CD4-positive, alpha-beta T cell (primary cell): ENCODE measurements around the gene ZNF385C. TPM values are rescaled to one million over a fixed set of nuclear protein-coding genes. Genes with fewer than 3 reads are reported as not detected.

Experiments
- ATAC-seq: fragments of 200-7000 bp; cut with Tn5 transposase; one replicate; pipeline ENCODE4 v1.10.0; 2022; ENCODE audit warnings: mild to moderate bottlenecking; ENCODE audit not compliant: poor library complexity
- CTCF ChIA-PET: fragments of 350-600 bp; sonication (Branson Sonifier 250); formaldehyde crosslinking; loops from one replicate; lab custom pipeline; 2021; ENCODE audit warnings: antibody characterized with exemption, inconsistent platforms; lab: Charles Lee
- POLR2A ChIA-PET: fragments of 350-600 bp; sonication (Branson Sonifier 250); formaldehyde crosslinking; loops from one replicate; lab custom pipeline; 2021; ENCODE audit warnings: antibody characterized with exemption, inconsistent platforms; lab: Charles Lee
- DNase-seq, 14 experiments: peaks; one replicate each; pipeline ENCODE4 v3.0.0-alpha.2; 2013 to 2020; ENCODE audit warnings: mixed read lengths in 2 of 14
- H3K27ac ChIP-seq, 2 donors: one replicate each; pipeline versions ENCODE4 v1.5.1 to v1.7.0; 2013; ENCODE audit warnings: low read length in 2 of 2, low read depth in 1 of 2, mild to moderate bottlenecking in 1 of 2
- H3K27me3 ChIP-seq, 2 experiments: 1 replicate in 1 of 2; 2 replicates in 1 of 2; pipeline versions ENCODE4 v1.6.1 to v1.7.0; 2013; ENCODE audit warnings: low read length in 2 of 2, control low read depth in 1 of 2, mild to moderate bottlenecking in 1 of 2, moderate library complexity in 1 of 2; ENCODE audit not compliant: insufficient read depth in 2 of 2, control insufficient read depth in 1 of 2
- H3K36me3 ChIP-seq: one replicate; pipeline ENCODE4 v1.6.1; 2013; ENCODE audit warnings: low read length, control low read depth; ENCODE audit not compliant: insufficient read depth
- H3K4me1 ChIP-seq: one replicate; pipeline ENCODE4 v1.6.1; 2013; ENCODE audit warnings: low read length, control low read depth; ENCODE audit not compliant: insufficient read depth
- H3K4me3 ChIP-seq: one replicate; pipeline ENCODE4 v1.5.1; 2013; ENCODE audit warnings: mild to moderate bottlenecking, low read length, moderate library complexity
- H3K9me3 ChIP-seq, 2 experiments: 1 replicate in 1 of 2; 2 replicates in 1 of 2; pipeline versions ENCODE4 v1.6.1 to v1.7.0; 2013; ENCODE audit warnings: low read length in 2 of 2, mild to moderate bottlenecking in 2 of 2, control low read depth in 1 of 2, moderate library complexity in 1 of 2; ENCODE audit not compliant: control insufficient read depth in 1 of 2, insufficient read depth in 1 of 2
- H3K27ac Mint-ChIP-seq: one replicate; pipeline ENCODE4 v1.8.0; 2020; ENCODE audit warnings: mixed read lengths
- H3K27me3 Mint-ChIP-seq: one replicate; pipeline ENCODE4 v1.8.0; 2021; ENCODE audit warnings: mixed read lengths
- H3K36me3 Mint-ChIP-seq: one replicate; pipeline ENCODE4 v1.8.0; 2021; ENCODE audit warnings: low read depth, mixed read lengths
- H3K4me1 Mint-ChIP-seq: one replicate; pipeline ENCODE4 v1.8.0; 2021; ENCODE audit warnings: low read depth, mixed read lengths
- H3K4me3 Mint-ChIP-seq: one replicate; pipeline ENCODE4 v1.8.0; 2020; ENCODE audit warnings: mild to moderate bottlenecking, mixed read lengths
- H3K9me3 Mint-ChIP-seq: one replicate; pipeline ENCODE4 v1.8.0; 2020; ENCODE audit warnings: mixed read lengths
- CTCF ChIP-seq: fragments of 200-600 bp; IDR thresholded peaks from one replicate; pipeline ENCODE4 v1.8.0; 2022; ENCODE audit warnings: antibody characterized with exemption, mild to moderate bottlenecking
- intact Hi-C, 2 experiments: fragments of 100-400 bp; cut with DNase I in 1 of 2; cut with micrococcal nuclease in 1 of 2; formaldehyde crosslinking; loops; one replicate each; pipeline versions ENCODE4 v1.15.1 to v1.9.0; 2023 to 2025; cut with DNase I, micrococcal nuclease
- total RNA-seq, 174 experiments: library from RNA in 2 of 174; stranded (reverse) in 2 of 174; gene quantifications; one replicate each; pipeline ENCODE4 v1.2.3 and lab custom pipeline; 2021 to 2026

Gene ZNF385C
- total RNA-seq, 2 experiments from 2014 or later = 0.20 TPM; not detected in 1

DNA sequence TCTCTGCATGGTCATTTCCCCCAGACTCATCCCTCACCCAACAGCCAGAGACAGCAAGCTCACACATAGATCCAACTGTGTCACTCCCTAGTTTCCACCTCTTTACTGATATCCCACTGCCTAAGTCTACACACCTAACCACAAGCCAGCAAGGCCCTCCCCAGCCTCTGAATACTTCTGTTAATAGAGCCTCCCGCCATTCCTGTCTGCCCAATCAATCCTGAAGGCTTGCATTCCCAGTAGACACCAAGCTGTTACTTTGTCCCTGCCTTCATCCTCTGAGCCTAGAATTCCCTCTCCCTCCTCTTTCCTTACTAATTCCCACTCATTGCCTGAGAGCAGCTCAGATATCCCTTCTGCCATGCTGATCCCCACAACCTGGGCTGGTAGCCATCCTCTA lies 52.6 kb downstream of the ZNF385C start:
- intact Hi-C loops = no loop called here
- Histone ChIP-seq H3K36me3 (no peaks in the 10 kb centered on the region), H3K9me3 (no peaks in the 10 kb centered on the region), H3K27ac (no peak overlapping the region), H3K4me1 (peaks cover 8% of the 10 kb centered on the region), H3K27me3 (no peaks in the 10 kb centered on the region), H3K4me3 (no peak overlapping the region)
- TF ChIP-seq CTCF = no peak
- Mint-ChIP-seq H3K9me3 (no peaks in the 10 kb centered on the region), H3K36me3 (no peaks in the 10 kb centered on the region), H3K4me3 (no peak overlapping the region), H3K27ac (no peak overlapping the region), H3K27me3 (peaks cover 6% of the 10 kb centered on the region), H3K4me1 (peaks cover 12% of the 10 kb centered on the region)
- ChIA-PET CTCF (no interaction called here), POLR2A (no interaction called here)
- DNase-seq (no peak), ATAC-seq (no peak)

DNA sequence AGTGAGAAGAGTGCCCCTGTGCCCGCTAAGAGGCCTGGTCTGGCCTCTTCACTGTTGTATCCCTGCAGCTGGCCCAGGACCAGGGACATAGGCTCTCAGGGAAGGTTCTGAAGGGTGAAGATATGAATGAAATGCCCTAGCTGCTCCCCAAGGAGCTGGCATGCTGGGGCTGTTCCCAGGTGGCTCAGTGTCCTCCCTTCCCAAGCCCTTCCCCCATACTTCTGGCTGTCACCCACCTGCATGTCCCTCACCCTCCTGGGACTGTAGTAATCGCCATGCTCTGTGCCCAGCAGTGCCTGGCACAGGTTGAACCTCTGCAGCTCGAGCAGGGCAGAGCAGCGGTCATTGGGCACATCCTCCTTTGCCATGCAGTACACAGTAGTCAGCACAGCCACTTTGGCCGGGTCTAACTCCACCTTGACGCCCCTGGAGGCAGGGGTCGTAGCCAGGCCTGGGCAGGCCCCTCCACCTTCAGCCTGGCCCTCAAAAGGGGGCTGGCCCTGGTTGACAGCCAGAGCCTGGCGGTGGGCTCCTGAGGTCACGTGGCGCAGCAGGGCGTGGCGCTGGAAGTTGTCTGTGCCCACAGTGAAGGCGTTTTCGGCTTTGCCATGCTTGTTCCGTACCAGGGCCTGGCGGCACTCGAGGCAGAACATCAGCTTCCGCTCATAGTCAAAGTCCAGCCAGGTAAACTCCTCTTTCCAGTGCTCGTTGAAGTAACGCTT lies 55.5 kb downstream of the ZNF385C start:
- no peak for DNase-seq
- Mint-ChIP-seq H3K27me3 (peaks cover 12% of the 10 kb centered on the region), H3K4me1 (no peaks in the 10 kb centered on the region), H3K4me3 (no peak overlapping the region), H3K36me3 (no peaks in the 10 kb centered on the region), H3K9me3 (no peaks in the 10 kb centered on the region), H3K27ac (no peak overlapping the region)
- peaks cover 2 to 4% of the 10 kb centered on the region in 2 experiments for H3K27me3 ChIP-seq
- intact Hi-C loops = no loop called here
- no peak overlapping the region for H3K4me3 ChIP-seq
- no peak overlapping the region for H3K27ac ChIP-seq
- H3K9me3 ChIP-seq = no peaks in the 10 kb centered on the region
- ATAC-seq = no peak
- H3K4me1 ChIP-seq = no peaks in the 10 kb centered on the region
- TF ChIP-seq CTCF = no peak
- ChIA-PET POLR2A (no interaction called here), CTCF (no interaction called here)
- no peaks in the 10 kb centered on the region for H3K36me3 ChIP-seq

- DNase-seq (no peak), ATAC-seq (no peak)
- POLR2A ChIA-PET = no interaction called here
- Histone ChIP-seq H3K4me1 (no peaks in the 10 kb centered on the region), H3K27me3 (peaks cover 2 to 4% of the 10 kb centered on the region in 2 experiments), H3K27ac (no peak overlapping the region), H3K4me3 (no peak overlapping the region), H3K36me3 (no peaks in the 10 kb centered on the region), H3K9me3 (no peaks in the 10 kb centered on the region)
- Mint-ChIP-seq H3K36me3 (no peaks in the 10 kb centered on the region), H3K27ac (no peak overlapping the region), H3K4me1 (no peaks in the 10 kb centered on the region), H3K4me3 (no peak overlapping the region), H3K27me3 (peaks cover 19% of the 10 kb centered on the region), H3K9me3 (no peaks in the 10 kb centered on the region)
- CTCF ChIA-PET = interaction anchor here (0.8 kb wide), 1 partner anchor 11 kb away, joined by 3 read pairs; no protein-coding TSS in a partner anchor
- intact Hi-C loops = no loop called here
- TF ChIP-seq CTCF = no peak
These were observed 56.7 kb downstream of the ZNF385C start for GRCh38 chr17:42041619-42042018.
